KMS-11 (cell line): ENCODE data around the gene RFTN1.

Experiments
- H2AFZ ChIP-seq: fragments of 200-600 bp; sonication (generic); 2 replicates; pipeline ENCODE4 v1.6.1; 2016; ENCODE audit warnings: antibody characterized with exemption, mixed run types, low read depth
- H3K27ac ChIP-seq: fragments of 200-600 bp; sonication (generic); 2 replicates; pipeline ENCODE4 v1.6.1; 2016; ENCODE audit warnings: mild to moderate bottlenecking, mixed run types
- H3K27me3 ChIP-seq: fragments of 200-600 bp; sonication (generic); 2 replicates; pipeline ENCODE4 v1.6.1; 2017; ENCODE audit warnings: mild to moderate bottlenecking, low read depth, mixed run types, moderate library complexity; ENCODE audit not compliant: insufficient read depth
- H3K36me3 ChIP-seq: fragments of 200-600 bp; sonication (generic); 2 replicates; pipeline ENCODE4 v1.6.1; 2017; ENCODE audit warnings: mild to moderate bottlenecking, mixed run types; ENCODE audit not compliant: insufficient read depth
- H3K4me1 ChIP-seq: fragments of 200-600 bp; sonication (generic); 2 replicates; pipeline ENCODE4 v1.6.1; 2016; ENCODE audit warnings: mild to moderate bottlenecking, low read depth, mixed run types; ENCODE audit not compliant: poor library complexity, severe bottlenecking
- H3K4me2 ChIP-seq: fragments of 200-600 bp; sonication (generic); 2 replicates; pipeline ENCODE4 v1.7.0; 2016; ENCODE audit warnings: mild to moderate bottlenecking, mixed run types
- H3K4me3 ChIP-seq: fragments of 200-600 bp; sonication (generic); IDR thresholded peaks from 2 replicates; pipeline ENCODE4 v1.6.1; 2017; ENCODE audit warnings: low read depth, low read length, mixed read lengths; ENCODE audit not compliant: insufficient read depth
- H3K79me2 ChIP-seq: fragments of 200-600 bp; sonication (generic); 2 replicates; pipeline ENCODE4 v1.6.1; 2016; ENCODE audit warnings: low read depth, mixed run types; ENCODE audit not compliant: insufficient read depth
- H3K9ac ChIP-seq: fragments of 200-600 bp; sonication (generic); 2 replicates; pipeline ENCODE4 v1.6.1; 2016; ENCODE audit warnings: mild to moderate bottlenecking, mixed run types
- H4K20me1 ChIP-seq: fragments of 200-600 bp; sonication (generic); 2 replicates; pipeline ENCODE4 v1.6.1; 2016; ENCODE audit warnings: mild to moderate bottlenecking, mixed run types; ENCODE audit not compliant: insufficient read depth
- TF ChIP-seq, protein P1 (sequence below): fragments of 200-600 bp; sonication (generic); conservative IDR thresholded peaks from 2 replicates; pipeline ENCODE4 v1.6.1; 2017; ENCODE audit warnings: low read depth, mild to moderate bottlenecking, antibody characterized with exemption, low read length, moderate library complexity, mixed read lengths

RFTN1 gene

DNA sequence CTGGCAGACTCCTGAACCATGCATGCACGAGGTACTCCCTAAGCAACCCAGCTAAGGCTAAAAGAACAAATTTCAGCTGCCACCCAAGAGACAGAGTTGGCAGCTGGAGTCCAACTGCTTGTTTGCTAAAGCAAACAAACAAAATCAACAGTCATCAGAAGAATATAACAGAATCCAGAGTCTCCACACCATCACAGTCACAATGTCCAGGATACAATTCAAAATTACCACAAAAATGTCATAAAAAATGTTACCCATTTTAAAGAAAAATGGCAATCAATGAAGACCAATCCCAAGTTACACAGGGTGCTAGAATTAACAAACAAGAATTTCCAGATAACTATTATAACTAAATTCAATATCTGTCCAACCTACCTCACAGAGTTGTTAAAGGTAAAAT, 42.9 kb downstream of the RFTN1 start:
- H3K4me1 ChIP-seq = no peaks in the 10 kb centered on the region

GRCh38 chr3:16468336-16469098, 45.0 kb downstream of the RFTN1 start:
- Histone ChIP-seq H4K20me1 (no peaks in the 10 kb centered on the region), H3K27ac (no peak overlapping the region), H3K9ac (no peak overlapping the region), H3K27me3 (no peaks in the 10 kb centered on the region), H3K4me2 (no peak overlapping the region), H3K4me3 (no peak overlapping the region), H2AFZ (no peak overlapping the region), H3K79me2 (no peaks in the 10 kb centered on the region), H3K36me3 (no peaks in the 10 kb centered on the region), H3K4me1 (no peaks in the 10 kb centered on the region)
- TF ChIP-seq, protein P1, sequence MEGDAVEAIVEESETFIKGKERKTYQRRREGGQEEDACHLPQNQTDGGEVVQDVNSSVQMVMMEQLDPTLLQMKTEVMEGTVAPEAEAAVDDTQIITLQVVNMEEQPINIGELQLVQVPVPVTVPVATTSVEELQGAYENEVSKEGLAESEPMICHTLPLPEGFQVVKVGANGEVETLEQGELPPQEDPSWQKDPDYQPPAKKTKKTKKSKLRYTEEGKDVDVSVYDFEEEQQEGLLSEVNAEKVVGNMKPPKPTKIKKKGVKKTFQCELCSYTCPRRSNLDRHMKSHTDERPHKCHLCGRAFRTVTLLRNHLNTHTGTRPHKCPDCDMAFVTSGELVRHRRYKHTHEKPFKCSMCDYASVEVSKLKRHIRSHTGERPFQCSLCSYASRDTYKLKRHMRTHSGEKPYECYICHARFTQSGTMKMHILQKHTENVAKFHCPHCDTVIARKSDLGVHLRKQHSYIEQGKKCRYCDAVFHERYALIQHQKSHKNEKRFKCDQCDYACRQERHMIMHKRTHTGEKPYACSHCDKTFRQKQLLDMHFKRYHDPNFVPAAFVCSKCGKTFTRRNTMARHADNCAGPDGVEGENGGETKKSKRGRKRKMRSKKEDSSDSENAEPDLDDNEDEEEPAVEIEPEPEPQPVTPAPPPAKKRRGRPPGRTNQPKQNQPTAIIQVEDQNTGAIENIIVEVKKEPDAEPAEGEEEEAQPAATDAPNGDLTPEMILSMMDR = no peak

More for the DNA sequence above, 42.9 kb downstream of the RFTN1 start:
- Histone ChIP-seq H3K27ac (no peak overlapping the region), H3K36me3 (no peaks in the 10 kb centered on the region), H3K4me2 (no peak overlapping the region), H3K27me3 (no peaks in the 10 kb centered on the region), H3K79me2 (no peaks in the 10 kb centered on the region), H3K4me3 (no peak overlapping the region), H2AFZ (no peak overlapping the region), H3K9ac (no peak overlapping the region), H4K20me1 (no peaks in the 10 kb centered on the region)
- TF ChIP-seq, protein P1 = no peak

DNA sequence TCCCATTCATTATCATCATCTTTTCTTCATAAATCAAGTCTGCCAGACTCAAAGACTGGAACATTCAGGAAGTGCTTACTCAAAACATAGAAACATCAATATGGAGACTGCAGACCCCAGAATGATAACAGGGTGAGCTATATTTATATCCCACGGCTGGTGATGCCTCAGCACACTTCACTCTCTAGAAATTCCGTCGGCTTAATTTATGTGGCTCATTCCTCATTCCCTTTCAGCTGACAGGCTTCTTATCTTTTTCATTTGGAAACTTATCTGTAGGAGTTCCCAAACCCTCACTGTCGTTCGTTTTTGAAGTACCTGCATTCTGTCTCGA, 45.5 kb downstream of the RFTN1 start:
- H4K20me1 ChIP-seq = no peaks in the 10 kb centered on the region
- H3K27ac ChIP-seq = no peak overlapping the region
- H3K27me3 ChIP-seq = no peaks in the 10 kb centered on the region
- no peak overlapping the region for H3K9ac ChIP-seq
- TF ChIP-seq, protein P1 = no peak
- H3K36me3 ChIP-seq = no peaks in the 10 kb centered on the region
- H3K79me2 ChIP-seq = no peaks in the 10 kb centered on the region
- no peak overlapping the region for H2AFZ ChIP-seq
- H3K4me3 ChIP-seq = no peak overlapping the region
- H3K4me1 ChIP-seq = no peaks in the 10 kb centered on the region
- H3K4me2 ChIP-seq = no peak overlapping the region

GRCh38 chr3:16467393-16467792, 46.1 kb downstream of the RFTN1 start:
- Histone ChIP-seq H3K4me2 (no peak overlapping the region), H3K79me2 (no peaks in the 10 kb centered on the region), H3K4me3 (no peak overlapping the region), H3K36me3 (no peaks in the 10 kb centered on the region), H3K27me3 (no peaks in the 10 kb centered on the region), H3K9ac (no peak overlapping the region), H3K4me1 (no peaks in the 10 kb centered on the region), H4K20me1 (no peaks in the 10 kb centered on the region), H3K27ac (no peak overlapping the region), H2AFZ (no peak overlapping the region)
- TF ChIP-seq, protein P1 = no peak
